ENCODE data around the gene MZF1.

GRCh38 chr19:58585442-58586132 is 12.5 kb upstream of the MZF1 start:
- no peak for TF ChIP-seq CTCF (IDR thresholded peaks at IDR 0.05)
- no peak for TF ChIP-seq SIN3A (IDR thresholded peaks at IDR 0.05; ENCODE audit: borderline replicate concordance, insufficient read depth, low read depth, low read length)
- TF ChIP-seq TCF7L2 (IDR thresholded peaks at IDR 0.05; ENCODE audit: low read depth, low read length): no peak
- no peak for TF ChIP-seq POLR2AphosphoS5 (IDR thresholded peaks at IDR 0.05; ENCODE audit: low read depth, low read length)
- no peak for TF ChIP-seq REST (IDR thresholded peaks at IDR 0.05; ENCODE audit: insufficient read depth in 1 of 2, low read depth in 2 of 2, low read length in 1 of 2)

Measured in Panc1 (cell line).